HEK293 (cell line): ENCODE measurements around the gene NUDT4.

Source experiments
- CTCF ChIP-seq: fragments of 450-650 bp; formaldehyde crosslinking; IDR thresholded peaks from 2 replicates; pipeline ENCODE4 v1.5.1; 2016; ENCODE audit warnings: missing biosample characterization, missing genetic modification characterization
- FEZF1 ChIP-seq: fragments of 450-650 bp; formaldehyde crosslinking; IDR thresholded peaks from 2 replicates; pipeline ENCODE4 v1.5.1; 2016; ENCODE audit warnings: missing biosample characterization, missing genetic modification characterization
- IKZF3 ChIP-seq: fragments of 450-650 bp; IDR thresholded peaks from 2 replicates; pipeline ENCODE4 v1.5.0; 2018; ENCODE audit warnings: missing biosample characterization, mild to moderate bottlenecking, missing genetic modification characterization, moderate library complexity
- MYNN ChIP-seq: fragments of 450-650 bp; formaldehyde crosslinking; IDR thresholded peaks from 2 replicates; pipeline ENCODE4 v1.5.1; 2016; ENCODE audit warnings: missing biosample characterization, missing genetic modification characterization, borderline replicate concordance
- SALL2 ChIP-seq: fragments of 450-650 bp; formaldehyde crosslinking; IDR thresholded peaks from 2 replicates; pipeline ENCODE4 v1.5.0; 2017; ENCODE audit warnings: missing biosample characterization, mild to moderate bottlenecking, missing genetic modification characterization, borderline replicate concordance
- ZBTB44 ChIP-seq: fragments of 450-650 bp; IDR thresholded peaks from 2 replicates; pipeline ENCODE4 v1.5.1; 2018; ENCODE audit warnings: missing biosample characterization, mild to moderate bottlenecking, missing genetic modification characterization
- ZIC2 ChIP-seq: fragments of 450-650 bp; formaldehyde crosslinking; IDR thresholded peaks from 2 replicates; pipeline ENCODE4 v1.5.1; 2016; ENCODE audit warnings: missing biosample characterization, missing genetic modification characterization
- ZNF23 ChIP-seq: fragments of 450-650 bp; formaldehyde crosslinking; IDR thresholded peaks from 2 replicates; pipeline ENCODE4 v1.5.1; 2016; ENCODE audit warnings: missing biosample characterization, missing genetic modification characterization, borderline replicate concordance
- ZNF274 ChIP-seq, 2 experiments: fragments of 200-500 bp in 1 of 2; fragments of 450-650 bp in 1 of 2; sonication (Bioruptor generic) in 1 of 2; formaldehyde crosslinking in 1 of 2; IDR thresholded peaks; 2 replicates each; pipeline versions ENCODE4 v1.5.1 to v1.6.1; 2014 to 2016; ENCODE audit warnings: borderline replicate concordance in 1 of 2, inconsistent platforms in 1 of 2, low read length in 1 of 2, missing biosample characterization in 1 of 2, missing genetic modification characterization in 1 of 2
- ZNF362 ChIP-seq: fragments of 450-650 bp; formaldehyde crosslinking; IDR thresholded peaks from 2 replicates; pipeline ENCODE4 v1.5.1; 2016; ENCODE audit warnings: missing biosample characterization, missing genetic modification characterization
- ZNF544 ChIP-seq: fragments of 450-650 bp; formaldehyde crosslinking; IDR thresholded peaks from 2 replicates; pipeline ENCODE4 v1.5.0; 2017; ENCODE audit warnings: missing biosample characterization, missing genetic modification characterization
- ZNF76 ChIP-seq: fragments of 450-650 bp; formaldehyde crosslinking; IDR thresholded peaks from 2 replicates; pipeline ENCODE4; 2016; ENCODE audit warnings: low read depth, missing biosample characterization, missing genetic modification characterization, borderline replicate concordance
- ZNF777 ChIP-seq: fragments of 450-650 bp; formaldehyde crosslinking; IDR thresholded peaks from 2 replicates; pipeline ENCODE4 v1.5.1; 2017; ENCODE audit warnings: missing biosample characterization, missing genetic modification characterization, borderline replicate concordance
- TF ChIP-seq, protein P1 (sequence below): fragments of 450-650 bp; formaldehyde crosslinking; IDR thresholded peaks from 2 replicates; pipeline ENCODE4 v1.5.1; 2016; ENCODE audit warnings: missing biosample characterization, missing genetic modification characterization

DNA sequence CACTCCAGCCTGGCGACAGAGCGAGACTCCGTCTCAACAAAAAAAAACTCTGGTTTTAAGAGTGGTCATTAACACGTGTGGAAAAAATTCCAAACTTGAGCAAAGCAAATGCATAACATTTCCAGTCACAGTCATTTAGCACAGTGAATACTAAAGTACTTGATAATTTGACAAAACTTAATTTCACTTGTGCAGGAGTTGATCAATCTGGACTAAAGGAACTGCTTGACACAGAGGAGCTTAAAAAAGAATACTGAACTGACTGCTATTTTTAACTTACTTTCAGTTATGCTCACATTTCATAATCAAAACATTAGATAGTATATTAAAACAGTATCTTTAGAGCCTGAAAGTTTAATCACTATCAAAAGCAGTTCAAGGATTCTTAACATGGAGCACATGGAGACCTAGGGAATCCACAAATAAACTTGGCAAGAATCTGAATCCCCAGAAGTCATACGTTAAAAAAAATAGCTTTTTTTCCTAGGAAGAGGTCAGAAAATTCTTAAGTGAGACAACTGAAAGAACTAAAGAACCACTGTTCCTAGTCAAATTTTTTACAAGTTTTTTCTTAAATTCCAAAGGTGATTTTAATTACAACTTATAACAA is 56.6 kb downstream of the NUDT4 start:
- TF ChIP-seq CTCF (no peak), FEZF1 (no peak), IKZF3 (tag by site-specific recombination) (no peak), ZNF274 (IDR thresholded peaks at IDR 0.05; ENCODE audit: low read length) (no peak), ZNF274 (tag by site-specific recombination; IDR thresholded peaks at IDR 0.05; ENCODE audit: borderline replicate concordance) (no peak), ZNF23 (tag by site-specific recombination) (no peak), ZNF76 (tag by site-specific recombination) (no peak), ZNF362 (tag by site-specific recombination) (no peak), ZNF544 (no peak), MYNN (no peak), ZNF777 (tag by site-specific recombination) (no peak), ZBTB44 (tag by site-specific recombination) (no peak), SALL2 (tag by site-specific recombination) (no peak), ZIC2 (tag by site-specific recombination) (no peak)
- TF ChIP-seq, protein P1, sequence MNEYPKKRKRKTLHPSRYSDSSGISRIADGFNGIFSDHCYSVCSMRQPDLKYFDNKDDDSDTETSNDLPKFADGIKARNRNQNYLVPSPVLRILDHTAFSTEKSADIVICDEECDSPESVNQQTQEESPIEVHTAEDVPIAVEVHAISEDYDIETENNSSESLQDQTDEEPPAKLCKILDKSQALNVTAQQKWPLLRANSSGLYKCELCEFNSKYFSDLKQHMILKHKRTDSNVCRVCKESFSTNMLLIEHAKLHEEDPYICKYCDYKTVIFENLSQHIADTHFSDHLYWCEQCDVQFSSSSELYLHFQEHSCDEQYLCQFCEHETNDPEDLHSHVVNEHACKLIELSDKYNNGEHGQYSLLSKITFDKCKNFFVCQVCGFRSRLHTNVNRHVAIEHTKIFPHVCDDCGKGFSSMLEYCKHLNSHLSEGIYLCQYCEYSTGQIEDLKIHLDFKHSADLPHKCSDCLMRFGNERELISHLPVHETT = no peak
